ENCODE data around the gene FARSB.

DNA sequence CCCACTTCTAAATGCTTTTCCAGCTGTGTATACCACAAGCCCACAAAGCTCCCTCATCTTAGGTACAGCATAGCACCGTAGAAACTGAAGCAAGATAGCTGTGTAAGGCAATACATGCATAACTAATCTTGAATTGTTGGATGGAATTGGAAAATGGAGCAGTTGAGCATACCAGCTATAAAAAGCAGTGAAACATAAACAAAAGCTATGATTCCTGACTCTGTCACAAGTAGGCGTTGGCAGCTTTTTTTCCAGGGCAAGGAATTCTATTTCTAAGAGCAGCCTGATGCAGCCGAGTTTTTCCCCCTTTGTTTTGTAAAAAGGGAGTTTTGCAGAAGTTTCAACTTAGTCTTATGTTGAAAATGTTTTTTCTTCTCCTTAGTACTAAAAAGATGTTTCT, 48.0 kb upstream of the FARSB start:
- TF ChIP-seq POLR2A (IDR thresholded peaks at IDR 0.05), result no peak
- TF ChIP-seq, protein P1, sequence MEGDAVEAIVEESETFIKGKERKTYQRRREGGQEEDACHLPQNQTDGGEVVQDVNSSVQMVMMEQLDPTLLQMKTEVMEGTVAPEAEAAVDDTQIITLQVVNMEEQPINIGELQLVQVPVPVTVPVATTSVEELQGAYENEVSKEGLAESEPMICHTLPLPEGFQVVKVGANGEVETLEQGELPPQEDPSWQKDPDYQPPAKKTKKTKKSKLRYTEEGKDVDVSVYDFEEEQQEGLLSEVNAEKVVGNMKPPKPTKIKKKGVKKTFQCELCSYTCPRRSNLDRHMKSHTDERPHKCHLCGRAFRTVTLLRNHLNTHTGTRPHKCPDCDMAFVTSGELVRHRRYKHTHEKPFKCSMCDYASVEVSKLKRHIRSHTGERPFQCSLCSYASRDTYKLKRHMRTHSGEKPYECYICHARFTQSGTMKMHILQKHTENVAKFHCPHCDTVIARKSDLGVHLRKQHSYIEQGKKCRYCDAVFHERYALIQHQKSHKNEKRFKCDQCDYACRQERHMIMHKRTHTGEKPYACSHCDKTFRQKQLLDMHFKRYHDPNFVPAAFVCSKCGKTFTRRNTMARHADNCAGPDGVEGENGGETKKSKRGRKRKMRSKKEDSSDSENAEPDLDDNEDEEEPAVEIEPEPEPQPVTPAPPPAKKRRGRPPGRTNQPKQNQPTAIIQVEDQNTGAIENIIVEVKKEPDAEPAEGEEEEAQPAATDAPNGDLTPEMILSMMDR (IDR thresholded peaks at IDR 0.05), result no peak
- no peak for TF ChIP-seq POLR2AphosphoS5 (IDR thresholded peaks at IDR 0.05; ENCODE audit: insufficient read depth in 1 of 2, low read depth in 1 of 2)

All from vagina (tissue), 2 donors.